Testis (tissue), 2 donors: Measurements from ENCODE around the gene FGR.

Experiments
- CTCF ChIP-seq, 3 experiments: fragments of 450-650 bp in 2 of 3; fragments of 200-600 bp in 1 of 3; sonication (generic) in 1 of 3; IDR thresholded peaks; one replicate each; pipeline ENCODE4 v1.5.1; 2016 to 2019; ENCODE audit warnings: antibody characterized with exemption in 3 of 3, mild to moderate bottlenecking in 2 of 3, moderate library complexity in 1 of 3
- POLR2A ChIP-seq: fragments of 450-650 bp; IDR thresholded peaks from one replicate; pipeline ENCODE4 v1.6.1; 2017; ENCODE audit warnings: antibody characterized with exemption, mild to moderate bottlenecking, moderate library complexity

GRCh38 chr1:27649306-27649635 lies 14.3 kb upstream of the FGR start:
- no peak for TF ChIP-seq CTCF (IDR thresholded peaks at IDR 0.05)
- no peak for TF ChIP-seq POLR2A
